ENCODE results near the gene ACSL5.

ACSL5 gene

GRCh38 chr10:112471878-112472487, 98.1 kb downstream of the ACSL5 start:
- DNase-seq, result no peak

GRCh38 chr10:112475575-112476218, 101.8 kb downstream of the ACSL5 start:
- no peak for DNase-seq
